ENCODE measurements around the gene PLOD3. TPM values are rescaled to one million over a fixed set of nuclear protein-coding genes. Genes with fewer than 3 reads are reported as not detected.

Gene PLOD3
- total and polyA plus RNA-seq, 8 donors = 12.4 to 260 (median 31.2) TPM

GRCh38 chr7:101168412-101169049 lies 48.9 kb downstream of the PLOD3 start:
- Histone ChIP-seq H3K27me3 (peaks cover 53 to 100% (median 100%) of the 10 kb centered on the region in 3 donors), H3K4me1 (peaks cover 40 to 75% (median 64%) of the 10 kb centered on the region in 4 donors), H3K4me3 (no peak overlapping the region), H3K27ac (no peak overlapping the region), H3K9me3 (no peaks in the 10 kb centered on the region), H3K36me3 (no peaks in the 10 kb centered on the region)
- intact Hi-C loops (cut with DNase I; ENCODE audit: low total_unique reads) = no loop called here
- WGBS, 5 donors = 3 to 7% (median 4%) methylated on average over 5 to 6 of the region's 6 CpGs
- DNase-seq = no peak
- TF ChIP-seq POLR2AphosphoS5 (IDR thresholded peaks at IDR 0.05) (no peak), EP300 (IDR thresholded peaks at IDR 0.05) (no peak), POLR2A (IDR thresholded peaks at IDR 0.05) (no peak), CTCF (IDR thresholded peaks at IDR 0.05) (no peak)

- no peaks in the 10 kb centered on the region for H3K36me3 ChIP-seq
- no peaks in the 10 kb centered on the region for H3K9me3 ChIP-seq
- intact Hi-C loops (cut with DNase I; ENCODE audit: low total_unique reads) = no loop called here
- H3K27me3 ChIP-seq = peaks cover 55 to 100% (median 100%) of the 10 kb centered on the region in 3 donors
- WGBS, 5 donors = 5 to 8% (median 7%) methylated on average over 12 of the region's 12 CpGs
- TF ChIP-seq POLR2A (IDR thresholded peaks at IDR 0.05) = no peak
- no peak for TF ChIP-seq EP300 (IDR thresholded peaks at IDR 0.05)
- no peak for TF ChIP-seq CTCF (IDR thresholded peaks at IDR 0.05)
- TF ChIP-seq POLR2AphosphoS5 (IDR thresholded peaks at IDR 0.05) = no peak
- DNase-seq = no peak
- no peak overlapping the region for H3K27ac ChIP-seq
- no peak overlapping the region for H3K4me3 ChIP-seq
- H3K4me1 ChIP-seq = peaks cover 41 to 75% (median 64%) of the 10 kb centered on the region in 4 donors
These were observed 49.6 kb downstream of the PLOD3 start for GRCh38 chr7:101167645-101168411.

- 1 to 4% (median 3%) methylated on average over 18 to 19 of the region's 19 CpGs for WGBS, 5 donors
- H3K27me3 ChIP-seq = peaks cover 47 to 100% (median 100%) of the 10 kb centered on the region in 3 donors
- no peaks in the 10 kb centered on the region for H3K9me3 ChIP-seq
- H3K4me1 ChIP-seq = peaks cover 39 to 75% (median 64%) of the 10 kb centered on the region in 4 donors
- intact Hi-C loops (cut with DNase I; ENCODE audit: low total_unique reads) = no loop called here
- no peak for DNase-seq
- no peak overlapping the region for H3K4me3 ChIP-seq
- no peaks in the 10 kb centered on the region for H3K36me3 ChIP-seq
- no peak for TF ChIP-seq POLR2A (IDR thresholded peaks at IDR 0.05)
- no peak for TF ChIP-seq POLR2AphosphoS5 (IDR thresholded peaks at IDR 0.05)
- no peak overlapping the region for H3K27ac ChIP-seq
These were observed 50.3 kb downstream of the PLOD3 start for GRCh38 chr7:101166909-101167644.

- 1 to 3% (median 2%) methylated on average over 9 to 11 of the region's 11 CpGs for WGBS, 5 donors
- intact Hi-C loops (cut with DNase I; ENCODE audit: low total_unique reads) = no loop called here
- no peak for TF ChIP-seq EP300 (IDR thresholded peaks at IDR 0.05)
- TF ChIP-seq POLR2AphosphoS5 (IDR thresholded peaks at IDR 0.05) = no peak
- no peak for TF ChIP-seq CTCF (IDR thresholded peaks at IDR 0.05)
- Histone ChIP-seq H3K27ac (no peak overlapping the region), H3K27me3 (peaks cover 42 to 100% (median 100%) of the 10 kb centered on the region in 3 donors), H3K4me1 (peaks cover 34 to 70% (median 59%) of the 10 kb centered on the region in 4 donors), H3K36me3 (peaks cover 0 to 2% (median under 1%) of the 10 kb centered on the region in 4 donors), H3K4me3 (no peak overlapping the region), H3K9me3 (no peaks in the 10 kb centered on the region)
- no peak for DNase-seq
These were observed 50.8 kb downstream of the PLOD3 start for GRCh38 chr7:101166648-101166908.

Data from stomach (tissue), 9 donors.